Glomerular visceral epithelial cell (primary cell): ENCODE results near the gene RAPGEF1.

ENCODE experiments used
- DNase-seq: peaks from one replicate; pipeline ENCODE4 v3.0.0-alpha.2; 2016; ENCODE audit errors: extremely low spot score

The RAPGEF1 gene

GRCh38 chr9:131623655-131624330 lies 116.1 kb downstream of the RAPGEF1 start:
- no peak for DNase-seq

GRCh38 chr9:131622523-131622922 lies 117.4 kb downstream of the RAPGEF1 start:
- no peak for DNase-seq

- no peak for DNase-seq
Measured at GRCh38 chr9:131621551-131622358, 118.1 kb downstream of the RAPGEF1 start.

- no peak for DNase-seq
Measured at GRCh38 chr9:131620764-131621520, 118.9 kb downstream of the RAPGEF1 start.

- DNase-seq = no peak
Measured at GRCh38 chr9:131619680-131620079, 120.2 kb downstream of the RAPGEF1 start.

GRCh38 chr9:131618785-131619184 lies 121.1 kb downstream of the RAPGEF1 start:
- no peak for DNase-seq

GRCh38 chr9:131618071-131618479 lies 121.8 kb downstream of the RAPGEF1 start:
- DNase-seq = peak; percentile 23

GRCh38 chr9:131617611-131618010 lies 122.3 kb downstream of the RAPGEF1 start:
- no peak for DNase-seq

GRCh38 chr9:131616983-131617604 lies 122.8 kb downstream of the RAPGEF1 start:
- no peak for DNase-seq

GRCh38 chr9:131614340-131614915 lies 125.4 kb downstream of the RAPGEF1 start:
- no peak for DNase-seq

GRCh38 chr9:131613921-131614320 lies 126.0 kb downstream of the RAPGEF1 start:
- DNase-seq = no peak

- DNase-seq = no peak
Measured at GRCh38 chr9:131612851-131613250, 127.0 kb downstream of the RAPGEF1 start.

GRCh38 chr9:131611586-131612315 lies 128.1 kb downstream of the RAPGEF1 start:
- no peak for DNase-seq

GRCh38 chr9:131610231-131610761 lies 129.6 kb downstream of the RAPGEF1 start:
- DNase-seq = no peak

- peak; percentile 79 for DNase-seq
Measured at GRCh38 chr9:131609099-131609830, 130.6 kb downstream of the RAPGEF1 start.

- peak; percentile 89 for DNase-seq
Measured at GRCh38 chr9:131608493-131609037, 131.3 kb downstream of the RAPGEF1 start.

GRCh38 chr9:131607591-131607990 lies 132.3 kb downstream of the RAPGEF1 start:
- no peak for DNase-seq

GRCh38 chr9:131606896-131607567 lies 132.8 kb downstream of the RAPGEF1 start:
- no peak for DNase-seq
